HG03175 (cell line): ENCODE measurements around the gene PPIP5K1.
"Not testable (repeated sequence)": the region's sequence is repeated elsewhere in the genome, so short reads cannot be mapped to it uniquely, and the experiment has no call there.

Experiments
- ATAC-seq: cut with Tn5 transposase; IDR thresholded peaks from one replicate; pipeline ENCODE4 v1.9.1; 2021; ENCODE audit warnings: mild to moderate bottlenecking, moderate library complexity; ENCODE audit not compliant: unreplicated experiment

PPIP5K1 gene

DNA sequence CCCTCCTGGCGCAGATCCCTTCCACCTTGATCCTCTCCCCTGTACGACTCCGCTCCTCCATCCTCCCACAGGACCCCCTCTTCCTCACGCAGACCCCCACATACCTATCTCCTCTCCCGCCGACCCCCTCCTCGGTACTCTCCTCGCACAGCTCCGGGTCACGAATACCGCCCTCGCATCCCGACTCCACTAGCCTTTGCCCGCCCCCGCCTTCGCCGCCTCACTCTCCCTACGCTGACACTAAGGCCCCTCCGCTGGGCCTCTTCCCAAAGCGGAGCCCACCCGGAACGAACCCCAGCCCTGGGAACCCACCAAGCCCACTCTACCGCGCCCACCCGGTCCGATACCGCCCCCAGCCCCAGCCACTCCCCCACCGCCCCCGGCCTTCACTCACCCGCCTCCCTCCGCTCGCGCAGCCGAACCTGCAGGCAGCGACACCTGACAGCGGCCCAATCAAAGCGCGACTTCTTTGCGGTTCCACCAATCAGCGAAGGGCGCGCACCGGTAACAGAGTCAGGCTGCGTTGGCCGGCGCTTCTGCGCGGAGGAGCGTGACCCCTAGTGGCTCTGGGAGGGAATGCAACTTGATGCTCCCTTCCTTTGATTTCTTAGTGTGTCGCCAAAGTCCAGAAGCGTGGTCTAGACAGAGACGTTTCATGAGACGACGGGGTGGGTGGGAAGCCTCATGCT lies at the start of gene PPIP5K1:
PPIP5K1 (minus strand) TSS at position 431 of the 689 bp plus-strand sequence. CDS start 5,704 bp downstream, outside the sequence.
- ATAC-seq, result peak; percentile 96

DNA sequence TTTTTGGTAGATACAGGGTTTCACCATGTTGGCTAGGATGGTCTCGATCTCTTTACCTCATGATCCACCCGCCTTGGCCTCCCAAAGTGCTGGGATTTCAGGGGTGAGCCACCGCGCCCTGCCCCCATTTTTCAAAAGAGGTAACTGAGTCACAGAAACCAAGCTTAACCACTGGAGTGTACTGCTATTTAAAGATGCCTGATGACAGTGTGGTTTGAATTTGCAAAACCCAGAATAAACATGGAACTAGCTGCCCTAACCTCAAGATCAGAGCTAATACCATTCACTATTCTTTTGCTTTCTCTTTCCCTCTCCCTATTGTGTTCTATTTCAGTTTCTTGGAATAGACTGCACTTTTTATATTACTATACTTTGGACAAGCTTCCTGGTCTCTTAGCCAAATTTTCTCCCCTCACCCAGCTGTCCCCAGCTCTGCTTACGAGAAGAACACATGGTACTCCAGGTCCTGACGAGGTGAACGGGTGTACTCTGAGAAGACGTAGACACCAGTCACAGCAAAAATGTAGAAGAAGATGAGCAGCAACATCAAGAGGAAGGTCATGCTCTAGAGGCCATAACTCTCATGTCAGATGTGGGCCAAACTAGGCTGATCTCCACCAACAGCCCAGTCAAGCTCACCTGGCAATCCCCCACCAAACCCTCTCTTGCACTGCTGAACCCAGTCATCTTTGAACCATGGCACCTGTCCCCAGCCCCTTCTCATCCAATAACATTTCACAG lies 48.6 kb upstream of the PPIP5K1 start:
- not testable (repeated sequence) for ATAC-seq

GRCh38 chr15:43626937-43627336 lies 36.9 kb upstream of the PPIP5K1 start:
- ATAC-seq, result not testable (repeated sequence)

DNA sequence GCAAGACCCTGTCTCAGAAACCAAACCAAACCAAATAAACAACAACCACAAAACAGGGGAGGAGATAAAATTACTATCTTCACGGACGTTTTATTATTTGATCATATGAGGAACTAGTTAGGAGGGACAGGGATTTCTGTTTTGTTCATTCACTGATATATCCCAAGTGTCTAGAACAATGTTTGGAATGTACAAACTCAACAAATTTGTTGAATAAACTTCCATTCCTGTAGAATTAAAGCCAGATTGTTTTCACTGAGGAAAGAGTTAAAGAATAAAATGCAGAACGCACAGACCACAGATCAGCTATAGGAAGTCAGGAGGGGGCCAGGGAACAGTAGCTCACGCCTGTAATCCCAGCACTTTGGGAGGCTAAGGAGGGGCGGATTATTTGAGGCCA lies 35.1 kb upstream of the PPIP5K1 start:
- no peak for ATAC-seq

DNA sequence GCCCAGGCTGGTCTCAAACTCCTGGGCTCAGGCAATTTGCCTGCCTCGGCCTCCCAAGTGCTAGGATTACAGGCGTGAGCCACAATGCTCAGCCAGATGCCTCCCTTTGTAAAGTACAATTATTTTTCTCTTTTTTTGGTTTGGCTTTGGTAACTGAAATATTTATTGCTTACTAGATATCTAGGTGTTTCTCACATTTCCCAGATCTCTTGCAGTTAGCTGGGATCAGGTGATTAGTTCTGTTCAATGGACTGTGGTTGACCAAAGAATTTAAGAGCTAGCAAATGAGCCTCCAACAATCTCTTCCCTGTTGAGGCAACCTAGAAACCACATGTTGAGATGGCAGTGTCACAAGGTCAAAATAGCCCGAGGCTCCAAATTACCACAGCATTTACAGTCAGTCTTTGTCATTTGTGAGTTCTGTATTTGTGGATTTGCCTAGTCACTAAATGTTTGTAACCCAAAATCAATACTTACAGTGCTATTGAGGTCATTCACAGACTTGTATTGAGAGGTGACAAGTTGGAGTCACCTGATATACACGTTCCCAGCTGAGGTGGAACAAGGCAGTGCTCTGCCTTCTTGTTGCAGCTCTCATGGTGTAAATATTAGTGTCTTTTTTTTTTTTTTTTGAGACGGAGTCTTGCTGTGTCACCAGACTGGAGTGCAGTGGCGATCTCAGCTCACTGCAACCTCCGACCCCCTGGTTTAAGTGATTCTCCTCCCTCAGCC lies 32.2 kb upstream of the PPIP5K1 start:
- ATAC-seq, result not testable (repeated sequence)

GRCh38 chr15:43618700-43619099 lies 28.7 kb upstream of the PPIP5K1 start, which contains the start of gene STRC:
STRC (minus strand) TSS chr15:43618800; CDS start chr15:43618722, 78 bp downstream.
- not testable (repeated sequence) for ATAC-seq

GRCh38 chr15:43617750-43618149 lies 27.7 kb upstream of the PPIP5K1 start:
- ATAC-seq, result not testable (repeated sequence)

- ATAC-seq, result not testable (repeated sequence)
Observed at GRCh38 chr15:43602233-43602632, 12.2 kb upstream of the PPIP5K1 start.

- not testable (repeated sequence) for ATAC-seq
Observed at GRCh38 chr15:43600200-43600599, 10.2 kb upstream of the PPIP5K1 start.

DNA sequence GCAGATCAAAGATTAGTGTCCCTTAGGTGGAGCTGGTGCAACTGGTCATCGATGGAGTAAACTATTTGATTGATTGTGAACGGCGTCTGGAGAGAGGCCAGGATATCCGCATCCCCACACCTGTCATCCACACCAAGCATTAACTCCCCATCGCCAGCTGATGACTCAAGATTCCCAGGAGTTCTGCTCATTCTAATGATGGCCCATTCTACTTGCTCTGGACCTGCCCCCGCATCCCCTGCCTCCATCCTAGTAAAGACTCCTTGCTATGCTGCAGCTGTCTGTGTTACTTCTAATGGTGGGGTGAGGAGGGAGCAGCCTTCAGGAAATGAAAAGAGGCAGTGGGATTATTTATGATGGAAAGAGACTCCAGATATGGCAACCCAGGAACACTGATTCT lies 9.1 kb upstream of the PPIP5K1 start:
- not testable (repeated sequence) for ATAC-seq

DNA sequence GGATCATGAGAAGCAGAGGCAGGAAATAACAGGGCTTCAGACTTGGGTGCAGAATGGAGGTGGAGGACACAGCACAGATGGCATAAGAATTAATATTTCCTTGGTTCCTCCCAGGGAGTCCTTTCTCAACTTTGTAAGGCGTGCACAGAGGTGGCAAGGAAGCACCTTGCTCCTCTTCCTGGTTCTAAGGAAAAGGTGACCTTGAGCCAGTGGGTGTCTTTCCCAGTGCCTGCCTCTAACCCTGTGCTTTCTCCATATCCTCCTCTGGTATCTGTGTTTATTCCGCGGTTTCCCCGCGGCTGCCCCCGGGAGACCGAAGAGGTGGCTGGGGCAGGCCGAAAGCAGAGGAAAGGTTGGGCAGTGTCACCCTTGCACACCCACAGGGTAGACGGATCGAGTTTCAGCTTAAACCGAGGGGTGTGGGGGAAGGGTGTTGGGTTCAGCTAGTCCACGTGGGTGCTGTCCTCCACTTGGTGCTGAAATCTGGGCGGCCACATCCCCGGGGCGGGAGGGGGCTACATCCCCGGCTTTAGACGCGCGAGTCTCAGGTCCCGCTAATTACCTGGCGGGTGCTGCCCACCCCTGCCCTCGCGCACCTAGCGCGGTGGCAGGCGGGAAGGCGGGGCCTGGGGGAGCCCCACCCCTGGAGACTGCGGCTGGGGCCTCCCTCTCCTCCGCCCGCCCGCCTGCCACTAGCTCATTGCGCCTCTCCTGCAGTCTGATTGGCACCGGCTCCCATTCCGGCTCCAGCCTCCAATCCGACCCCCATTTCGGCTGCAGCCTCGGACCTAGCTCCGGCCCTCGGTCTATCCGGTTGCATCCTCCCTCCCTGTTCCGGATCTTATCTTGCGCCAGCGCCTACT lies 3.6 kb upstream of the PPIP5K1 start, which contains the start of gene CKMT1B:
CKMT1B (plus strand) TSS at position 700 of the 863 bp plus-strand sequence. CDS start 192 bp downstream, outside the sequence.
- not testable (repeated sequence) for ATAC-seq

DNA sequence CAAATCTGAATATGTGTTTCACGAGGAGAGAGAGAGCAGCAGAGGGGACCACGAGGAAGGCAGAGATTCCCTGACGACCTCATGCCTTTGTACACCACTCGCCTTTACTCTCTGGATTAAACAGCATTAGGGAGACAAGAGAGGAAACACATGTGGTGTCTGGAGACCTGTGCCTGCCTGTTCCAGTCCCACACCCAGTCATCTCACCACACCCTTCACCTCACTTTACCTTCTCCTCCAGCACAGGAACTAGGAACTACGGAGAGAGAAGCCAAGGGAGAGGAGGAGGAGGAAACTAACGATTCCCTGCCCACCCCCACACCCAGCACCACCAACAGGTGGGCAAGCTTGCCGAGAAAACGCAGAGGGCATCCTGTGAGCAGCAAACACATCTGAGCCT lies 2.8 kb upstream of the PPIP5K1 start:
- ATAC-seq, result not testable (repeated sequence)

GRCh38 chr15:43574607-43575006 lies 15.4 kb downstream of the PPIP5K1 start:
- ATAC-seq, result not testable (repeated sequence)

DNA sequence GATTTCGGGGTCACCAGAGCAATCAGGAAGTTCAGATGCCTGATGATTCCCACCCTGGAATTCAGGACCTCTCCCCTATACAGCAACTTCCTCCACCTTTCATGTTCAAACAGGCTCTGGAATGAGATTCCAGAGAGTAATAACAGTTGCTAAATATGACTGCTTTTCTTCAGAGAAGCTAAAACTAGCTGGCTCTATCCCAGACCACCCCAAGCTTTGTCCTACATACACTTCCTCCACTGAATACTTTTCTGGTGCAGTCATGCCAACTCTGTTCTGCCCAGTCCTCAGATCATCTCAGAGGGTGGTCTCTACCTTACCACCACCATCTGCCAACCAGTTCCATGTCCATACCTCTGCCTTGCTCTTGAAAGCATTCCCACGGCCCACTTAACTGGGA lies 23.4 kb downstream of the PPIP5K1 start:
- not testable (repeated sequence) for ATAC-seq

DNA sequence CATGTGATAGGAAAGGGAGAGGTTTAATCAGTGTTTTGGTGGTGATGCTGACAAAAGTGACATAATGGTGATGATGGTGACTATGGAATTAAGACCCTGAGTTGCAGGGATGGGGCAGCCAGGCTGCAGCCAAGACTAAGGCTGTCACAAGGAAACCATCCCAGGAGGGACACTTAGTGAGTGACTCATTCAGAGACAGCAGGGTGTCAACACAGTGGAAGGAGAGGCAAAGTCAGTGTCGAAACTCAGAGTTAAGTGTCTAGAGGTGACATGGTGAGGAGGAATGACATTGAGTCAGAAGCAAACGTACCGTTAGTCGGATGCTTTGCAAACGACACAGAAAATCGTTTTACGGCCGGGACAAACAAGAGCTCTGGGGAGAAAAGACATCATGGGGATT lies 26.2 kb downstream of the PPIP5K1 start:
- ATAC-seq, result not testable (repeated sequence)

GRCh38 chr15:43562753-43563152 lies 27.3 kb downstream of the PPIP5K1 start:
- not testable (repeated sequence) for ATAC-seq

- no peak for ATAC-seq
Observed at GRCh38 chr15:43552986-43553385, 37.0 kb downstream of the PPIP5K1 start.

- ATAC-seq, result no peak
Observed at GRCh38 chr15:43552256-43552655, 37.8 kb downstream of the PPIP5K1 start.

GRCh38 chr15:43550527-43551363 lies 39.3 kb downstream of the PPIP5K1 start:
- no peak for ATAC-seq
